IPS-18a (cell line): ENCODE results near the gene GRK3.
"Not testable (repeated sequence)": the region's sequence is repeated elsewhere in the genome, so short reads cannot be mapped to it uniquely, and the experiment has no call there.

Experiments
- H3K27ac ChIP-seq: one replicate; pipeline ENCODE4 v1.5.1; 2013; ENCODE audit warnings: low read length
- H3K27me3 ChIP-seq: one replicate; pipeline ENCODE4 v1.6.1; 2013; ENCODE audit warnings: mild to moderate bottlenecking, low read length; ENCODE audit not compliant: control insufficient read depth, insufficient read depth
- H3K36me3 ChIP-seq: one replicate; pipeline ENCODE4 v1.6.1; 2013; ENCODE audit warnings: low read depth, low read length; ENCODE audit not compliant: control insufficient read depth
- H3K4me1 ChIP-seq: one replicate; pipeline ENCODE4 v1.6.1; 2013; ENCODE audit warnings: low read depth, low read length; ENCODE audit not compliant: control insufficient read depth
- H3K4me3 ChIP-seq: one replicate; pipeline ENCODE4 v1.5.1; 2013; ENCODE audit warnings: low read length
- H3K9ac ChIP-seq: one replicate; pipeline ENCODE4 v1.6.1; 2013; ENCODE audit warnings: mild to moderate bottlenecking, low read length, moderate library complexity
- H3K9me3 ChIP-seq: one replicate; pipeline ENCODE4 v1.6.1; 2013; ENCODE audit warnings: low read depth, low read length; ENCODE audit not compliant: control insufficient read depth

GRK3 gene

GRCh38 chr22:25564320-25564978 lies at the start of gene GRK3:
GRK3 (plus strand) TSS chr22:25564675; CDS start chr22:25565041, 366 bp downstream.
- peaks cover 19% of the 10 kb centered on the region for H3K27me3 ChIP-seq
- H3K9ac ChIP-seq = peak within 1 kb of the TSS; percentile 50
- H3K27ac ChIP-seq = no peak within 1 kb of the TSS
- H3K4me3 ChIP-seq = peak within 1 kb of the TSS; percentile 85
- H3K36me3 ChIP-seq = no peaks in the 10 kb centered on the region
- H3K4me1 ChIP-seq = peaks cover 28% of the 10 kb centered on the region
- no peaks in the 10 kb centered on the region for H3K9me3 ChIP-seq

- Histone ChIP-seq H3K9ac (no peak overlapping the region), H3K4me1 (peaks cover 4% of the 10 kb centered on the region), H3K27me3 (no peaks in the 10 kb centered on the region), H3K4me3 (no peak overlapping the region), H3K27ac (no peak overlapping the region), H3K9me3 (no peaks in the 10 kb centered on the region), H3K36me3 (no peaks in the 10 kb centered on the region)
Measured at GRCh38 chr22:25518000-25518663, 46.3 kb upstream of the GRK3 start.

GRCh38 chr22:25525376-25525775 lies 39.1 kb upstream of the GRK3 start:
- H3K36me3 ChIP-seq = no peaks in the 10 kb centered on the region

GRCh38 chr22:25525804-25526584 lies 38.5 kb upstream of the GRK3 start:
- not testable (repeated sequence) for H3K36me3 ChIP-seq, H3K27ac ChIP-seq

More at GRCh38 chr22:25525376-25525775, 39.1 kb upstream of the GRK3 start:
- H3K27ac ChIP-seq = no peak overlapping the region
- no peaks in the 10 kb centered on the region for H3K9me3 ChIP-seq
- no peaks in the 10 kb centered on the region for H3K4me1 ChIP-seq
- H3K9ac ChIP-seq = no peak overlapping the region
- H3K4me3 ChIP-seq = no peak overlapping the region
- H3K27me3 ChIP-seq = no peaks in the 10 kb centered on the region

GRCh38 chr22:25527016-25527415 lies 37.5 kb upstream of the GRK3 start:
- not testable (repeated sequence) for H3K36me3 ChIP-seq, H3K27ac ChIP-seq, H3K4me1 ChIP-seq, H3K9me3 ChIP-seq, H3K27me3 ChIP-seq, H3K9ac ChIP-seq, H3K4me3 ChIP-seq

More at GRCh38 chr22:25525804-25526584, 38.5 kb upstream of the GRK3 start:
- not testable (repeated sequence) for H3K4me3 ChIP-seq, H3K4me1 ChIP-seq, H3K27me3 ChIP-seq, H3K9ac ChIP-seq, H3K9me3 ChIP-seq

GRCh38 chr22:25528068-25528467 lies 36.4 kb upstream of the GRK3 start:
- not testable (repeated sequence) for H3K9me3 ChIP-seq, H3K27ac ChIP-seq, H3K27me3 ChIP-seq, H3K4me1 ChIP-seq, H3K4me3 ChIP-seq, H3K9ac ChIP-seq, H3K36me3 ChIP-seq

- H3K36me3 ChIP-seq, H3K9ac ChIP-seq, H3K27ac ChIP-seq, H3K4me1 ChIP-seq, H3K27me3 ChIP-seq, H3K9me3 ChIP-seq, H3K4me3 ChIP-seq: not testable (repeated sequence)
Measured at GRCh38 chr22:25529059-25529458, 35.4 kb upstream of the GRK3 start.

- not testable (repeated sequence) for H3K36me3 ChIP-seq, H3K9me3 ChIP-seq, H3K9ac ChIP-seq, H3K27me3 ChIP-seq, H3K27ac ChIP-seq, H3K4me3 ChIP-seq, H3K4me1 ChIP-seq
Measured at GRCh38 chr22:25529541-25530137, 34.8 kb upstream of the GRK3 start.

GRCh38 chr22:25531677-25532076 lies 32.8 kb upstream of the GRK3 start:
- H3K27ac ChIP-seq, H3K4me3 ChIP-seq, H3K4me1 ChIP-seq, H3K27me3 ChIP-seq, H3K36me3 ChIP-seq, H3K9me3 ChIP-seq, H3K9ac ChIP-seq: not testable (repeated sequence)

GRCh38 chr22:25534724-25535123 lies 29.8 kb upstream of the GRK3 start:
- Histone ChIP-seq H3K4me3 (no peak overlapping the region), H3K36me3 (no peaks in the 10 kb centered on the region), H3K27ac (no peak overlapping the region), H3K27me3 (no peaks in the 10 kb centered on the region), H3K9ac (no peak overlapping the region), H3K9me3 (no peaks in the 10 kb centered on the region), H3K4me1 (no peaks in the 10 kb centered on the region)

GRCh38 chr22:25536589-25536988 lies 27.9 kb upstream of the GRK3 start:
- Histone ChIP-seq H3K27ac (no peak overlapping the region), H3K9ac (no peak overlapping the region), H3K4me3 (no peak overlapping the region), H3K27me3 (no peaks in the 10 kb centered on the region), H3K9me3 (no peaks in the 10 kb centered on the region), H3K36me3 (no peaks in the 10 kb centered on the region), H3K4me1 (no peaks in the 10 kb centered on the region)
